Stimulated activated CD4-positive, alpha-beta T cell treated with anti-CD3 and anti-CD28 coated beads, Interleukin-1b, Interleukin-23, amount 100 ng/mL, for 4 hours (primary cell): ENCODE results near the gene REXO1.
A peak's percentile ranks its signal among the peaks of the same experiment; 100 is the strongest.

Source experiments
- DNase-seq, 2 donors: peaks; one replicate each; pipeline ENCODE4 v3.0.0-alpha.2; 2020; ENCODE audit warnings: low read depth in 2 of 2

REXO1 gene

DNA sequence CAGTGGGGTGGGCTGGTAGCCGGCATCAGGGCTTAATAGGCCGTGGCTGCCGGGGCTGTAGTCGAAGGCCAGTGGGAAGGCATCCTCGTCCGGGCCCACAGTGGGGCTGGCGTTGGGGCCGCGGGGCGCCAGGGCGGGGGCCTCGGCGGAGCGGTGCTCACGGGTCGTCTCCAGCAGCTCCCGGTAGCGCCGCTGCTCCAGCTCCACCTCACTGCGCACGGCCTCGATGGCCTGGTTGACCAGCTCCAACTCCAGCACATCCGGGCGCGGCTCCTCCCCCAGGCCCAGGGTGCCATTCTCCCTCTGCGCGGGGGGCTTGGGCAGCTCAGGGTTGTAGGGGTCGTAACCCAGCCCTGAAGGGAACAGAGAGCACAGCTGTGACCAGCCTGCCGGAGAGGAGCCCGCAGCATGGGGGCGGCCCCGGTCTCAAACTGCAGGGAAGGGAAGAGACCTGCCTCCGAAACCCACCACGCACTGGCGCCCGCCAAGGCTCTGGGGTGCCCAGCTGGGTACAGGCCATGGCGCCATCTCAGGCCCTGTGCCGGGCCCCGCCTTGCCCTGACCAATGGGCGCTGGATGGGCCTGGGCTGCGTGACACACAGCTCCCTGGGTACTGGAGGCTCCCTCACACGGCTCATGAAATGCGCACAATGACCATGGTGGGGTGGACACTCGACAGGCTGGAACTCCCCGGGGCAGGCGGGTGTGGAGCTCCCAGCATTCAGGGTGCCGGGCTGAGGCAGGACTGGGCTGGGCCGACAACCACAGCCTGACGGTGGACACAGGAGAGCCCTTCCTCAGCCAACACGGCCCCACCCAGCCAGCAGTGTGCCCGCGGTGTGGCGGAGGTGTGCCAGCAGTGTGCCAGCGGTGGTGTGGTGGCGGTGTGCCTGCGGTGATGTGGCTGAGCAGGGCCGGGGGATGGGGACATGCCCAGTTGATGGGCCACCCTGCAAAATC, 19.7 kb downstream of the REXO1 start:
- no peak for DNase-seq

GRCh38 chr19:1827566-1828278, 20.6 kb downstream of the REXO1 start:
- no peak for DNase-seq

DNA sequence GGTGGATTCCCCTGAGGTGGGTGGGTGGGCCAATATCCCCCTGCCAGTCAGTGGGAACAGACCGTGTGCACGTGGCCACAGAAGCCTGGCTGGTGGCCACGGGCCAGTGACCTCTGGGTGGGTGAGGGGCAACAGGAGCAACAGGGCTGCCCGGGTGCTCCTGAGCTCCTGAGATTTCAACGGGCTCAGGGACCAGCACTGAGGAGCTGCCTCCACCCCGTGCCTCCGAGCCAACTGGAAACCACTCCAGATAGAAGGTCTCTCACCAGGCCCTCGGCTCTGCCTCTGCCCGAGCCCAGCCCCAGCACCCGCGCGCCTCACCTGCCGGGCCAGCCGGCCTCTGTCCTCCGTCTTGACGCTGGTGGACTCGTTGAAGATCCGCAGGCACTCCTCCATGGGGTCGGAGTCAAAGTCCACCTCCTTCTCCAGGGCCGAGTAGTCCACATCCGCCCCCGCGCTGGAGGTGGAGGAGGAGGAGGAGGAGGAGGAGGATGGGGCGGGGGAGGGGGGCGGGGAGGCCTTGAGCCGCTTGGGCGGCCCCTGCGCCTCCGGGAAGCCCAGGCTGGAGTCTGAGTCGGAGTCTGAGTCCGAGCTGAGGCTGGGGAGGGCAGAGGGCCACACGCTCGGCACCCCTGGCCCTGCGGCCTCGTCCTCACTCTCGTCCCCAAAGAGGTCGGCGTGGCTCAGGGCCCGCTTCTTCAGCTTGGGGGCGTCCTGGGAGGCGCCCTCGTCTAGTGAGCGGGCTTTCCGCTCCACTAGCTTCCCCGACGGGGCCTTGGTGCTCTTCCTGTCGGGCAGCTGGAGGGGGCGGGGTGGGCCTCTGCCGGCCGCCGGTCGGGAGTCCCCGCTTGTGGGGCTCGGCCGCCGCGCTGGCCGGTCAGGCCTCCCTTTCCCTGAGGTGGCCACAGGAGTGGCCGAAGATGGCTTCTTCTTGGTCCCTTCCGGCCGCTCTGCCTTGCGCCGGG, 21.4 kb downstream of the REXO1 start:
- no peak for DNase-seq

DNA sequence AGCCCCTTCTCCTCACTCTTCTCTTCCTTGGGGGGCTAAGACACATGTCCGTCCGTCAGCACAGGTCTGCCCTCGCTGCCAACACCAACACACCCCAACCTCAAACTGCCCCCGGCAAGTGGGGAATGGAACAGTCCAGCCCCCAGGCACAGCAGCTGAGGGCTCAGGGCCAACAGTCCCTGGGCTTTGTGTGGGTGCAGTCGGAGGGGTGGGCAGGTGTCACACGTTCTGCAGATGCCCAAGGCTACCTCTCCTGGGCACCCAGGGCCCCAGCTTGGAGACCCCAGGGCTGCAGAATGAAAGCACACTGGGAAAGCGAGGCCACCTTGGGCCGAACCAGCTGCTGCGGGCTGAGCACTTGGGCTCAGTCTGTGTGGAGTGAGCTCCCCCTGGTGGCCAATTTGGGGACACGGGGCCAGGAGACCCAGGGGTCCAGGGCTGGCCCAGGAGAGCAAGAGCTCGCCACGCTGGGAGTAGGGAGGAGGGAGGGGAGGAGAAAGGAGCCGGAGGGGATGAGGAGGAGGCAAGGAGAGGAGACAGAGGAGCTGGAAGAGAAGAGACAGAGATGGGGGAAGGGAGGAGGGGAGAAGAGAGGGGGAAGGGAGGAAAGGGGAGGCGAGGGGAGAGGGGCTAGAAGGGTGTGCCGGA, 22.2 kb downstream of the REXO1 start:
- peak; percentile 70 to 73 for DNase-seq

DNA sequence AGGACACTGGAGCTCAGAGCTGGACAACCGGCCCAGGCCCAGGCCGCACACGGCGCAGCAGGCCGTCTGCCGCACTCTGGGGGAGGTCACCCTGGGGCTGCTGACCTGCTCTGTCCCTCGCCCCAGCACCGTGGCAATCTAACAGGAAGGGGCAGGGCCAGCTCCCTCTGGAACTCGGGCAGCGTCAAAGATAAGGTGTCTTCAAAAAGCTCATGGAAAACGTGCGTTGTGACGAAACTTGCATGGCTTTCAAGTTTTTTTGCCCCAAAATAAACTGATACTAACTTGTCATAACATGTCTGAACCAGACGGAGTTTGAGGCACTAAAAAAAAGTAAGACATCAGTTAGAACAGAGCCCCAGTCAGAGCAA, 24.0 kb downstream of the REXO1 start:
- no peak for DNase-seq

GRCh38 chr19:1823539-1824251, 24.6 kb downstream of the REXO1 start:
- no peak for DNase-seq

DNA sequence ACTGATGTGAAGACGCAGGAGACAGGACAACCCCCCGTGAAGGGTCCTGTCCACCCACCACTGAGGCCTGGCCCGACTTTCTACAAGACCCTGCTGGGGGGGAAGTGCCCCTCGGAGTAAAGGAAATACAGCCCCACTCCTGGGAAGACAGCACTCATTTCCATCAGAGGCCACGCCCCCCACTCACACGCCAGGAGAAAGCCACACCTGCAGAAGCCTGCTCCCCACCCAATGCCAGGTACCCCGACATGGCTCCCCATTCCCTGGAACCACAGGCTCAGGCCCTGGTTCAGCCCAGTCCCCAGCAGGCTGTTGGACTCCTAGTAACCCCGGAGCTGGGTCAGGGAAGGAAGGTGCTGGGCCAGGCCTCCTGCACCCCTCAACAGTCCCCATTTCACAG, 25.3 kb downstream of the REXO1 start:
- DNase-seq = no peak

- DNase-seq = no peak
These were observed 26.1 kb downstream of the REXO1 start for GRCh38 chr19:1822210-1822609.

GRCh38 chr19:1819341-1820255, 28.7 kb downstream of the REXO1 start:
- DNase-seq = no peak

- DNase-seq = no peak
These were observed 29.6 kb downstream of the REXO1 start for GRCh38 chr19:1818549-1819195.

DNA sequence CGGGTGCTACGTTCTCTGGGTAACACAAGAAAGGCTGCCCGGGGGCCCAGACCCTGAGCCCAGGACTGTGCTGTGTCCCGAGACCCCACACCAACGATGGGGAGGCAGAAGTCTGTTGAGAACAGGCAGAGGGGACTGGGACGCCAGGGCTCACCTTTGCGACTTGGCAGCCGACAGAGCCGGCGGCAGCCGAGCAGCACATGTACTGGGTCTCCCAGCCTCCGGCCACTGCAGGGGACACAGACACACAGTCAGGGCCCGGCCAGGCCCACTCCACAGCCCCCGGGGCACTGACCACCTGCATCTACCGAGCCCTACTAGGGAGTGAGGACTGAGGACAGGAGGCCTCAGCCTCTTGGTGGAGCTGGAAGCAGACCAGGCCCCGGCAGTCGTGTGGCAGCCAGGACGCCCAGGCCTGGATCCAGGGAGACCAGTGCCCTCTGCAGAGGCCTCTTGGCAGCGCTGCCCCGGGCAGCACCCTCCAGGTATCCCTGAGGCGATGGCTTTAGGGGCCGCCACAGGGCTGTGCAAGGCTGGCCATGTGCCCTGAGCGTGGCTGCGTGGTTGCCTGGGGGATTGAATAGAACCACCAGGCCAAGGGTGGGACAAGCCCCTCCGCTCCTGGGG, 30.6 kb downstream of the REXO1 start:
- DNase-seq = no peak

- no peak for DNase-seq
These were observed 31.6 kb downstream of the REXO1 start for GRCh38 chr19:1816530-1817298.

DNA sequence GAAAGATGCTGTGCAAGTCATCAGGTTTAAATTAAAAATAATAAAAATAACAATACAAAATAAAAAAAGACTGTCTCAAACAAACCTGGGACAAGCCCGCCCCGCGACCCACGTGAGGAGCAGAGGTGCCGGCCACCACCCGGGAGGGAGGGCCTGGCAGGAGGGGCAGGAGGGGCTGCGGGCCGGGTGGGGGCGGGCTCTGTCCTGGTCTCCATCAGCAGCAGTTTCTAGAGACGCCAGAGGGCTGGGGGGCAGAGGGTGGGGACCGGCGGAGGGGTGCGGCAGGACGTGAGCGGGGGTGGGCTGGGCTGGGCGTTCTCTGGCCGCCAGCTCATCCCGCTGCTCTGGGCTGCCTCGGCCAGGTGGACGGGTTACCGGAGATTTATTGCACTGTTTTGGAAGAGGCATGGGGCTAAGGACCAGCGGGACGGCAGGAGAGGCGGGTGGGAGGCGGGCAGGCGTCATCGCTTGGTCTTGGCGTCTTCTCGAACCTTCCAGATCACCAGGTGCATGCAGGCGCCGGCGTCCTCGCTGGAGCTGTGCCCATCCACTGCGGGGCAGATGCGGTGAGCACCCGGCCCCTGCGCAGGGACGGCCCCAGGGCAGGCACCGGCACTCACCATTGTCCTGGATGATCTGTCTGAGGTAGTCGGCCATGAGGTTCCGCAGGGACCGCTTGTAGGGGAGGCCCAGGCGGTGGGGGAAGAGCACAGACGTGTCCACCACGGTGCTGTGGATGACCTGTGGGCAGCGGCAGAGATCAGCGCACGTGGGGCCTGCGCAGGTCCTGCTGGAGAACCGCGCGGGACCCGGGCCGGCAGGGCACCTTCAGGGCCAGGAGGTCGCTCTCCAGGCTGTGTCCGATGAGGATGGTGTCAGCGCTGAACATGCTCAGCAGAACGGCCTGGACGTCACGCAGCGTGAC, 32.4 kb downstream of the REXO1 start:
- no peak for DNase-seq

GRCh38 chr19:1814833-1815604, 33.3 kb downstream of the REXO1 start:
- DNase-seq = no peak

DNA sequence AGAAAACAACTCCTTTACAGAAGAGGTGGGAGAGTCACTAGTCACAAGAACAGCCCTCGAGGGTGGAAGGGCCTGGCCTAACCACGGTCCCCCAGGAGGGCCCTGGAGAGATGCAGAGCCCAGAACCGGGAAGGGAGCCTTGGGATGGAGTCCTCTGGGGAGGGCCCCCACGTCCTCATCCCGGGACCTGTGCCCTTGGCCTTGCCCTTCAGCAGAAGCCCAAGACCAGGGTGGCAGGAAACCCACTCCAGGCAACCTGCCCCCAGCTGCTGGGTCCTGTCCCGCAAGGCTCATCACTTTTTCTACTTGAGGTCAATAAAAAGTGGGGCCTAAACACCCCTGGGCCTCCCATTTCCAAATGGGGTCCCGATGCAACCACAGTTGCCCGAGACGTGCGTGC, 33.9 kb downstream of the REXO1 start:
- DNase-seq = no peak
